Erythroblast (primary cell): Measurements from ENCODE around the gene ZC3H8.

Experiments
- GATA1 ChIP-seq: IDR thresholded peaks from 2 replicates; pipeline ENCODE4 v1.6.1; 2011; ENCODE audit warnings: low read depth, mild to moderate bottlenecking, control low read depth, low read length, moderate library complexity
- POLR2A ChIP-seq: IDR thresholded peaks from 2 replicates; pipeline ENCODE4 v1.6.1; 2011; ENCODE audit warnings: mild to moderate bottlenecking, low read length

- TF ChIP-seq GATA1: no peak
- no peak for TF ChIP-seq POLR2A
Observed at GRCh38 chr2:112194028-112194427, 60.8 kb downstream of the ZC3H8 start.
